ENCODE measurements around the gene ROR2.

The ROR2 gene

DNA sequence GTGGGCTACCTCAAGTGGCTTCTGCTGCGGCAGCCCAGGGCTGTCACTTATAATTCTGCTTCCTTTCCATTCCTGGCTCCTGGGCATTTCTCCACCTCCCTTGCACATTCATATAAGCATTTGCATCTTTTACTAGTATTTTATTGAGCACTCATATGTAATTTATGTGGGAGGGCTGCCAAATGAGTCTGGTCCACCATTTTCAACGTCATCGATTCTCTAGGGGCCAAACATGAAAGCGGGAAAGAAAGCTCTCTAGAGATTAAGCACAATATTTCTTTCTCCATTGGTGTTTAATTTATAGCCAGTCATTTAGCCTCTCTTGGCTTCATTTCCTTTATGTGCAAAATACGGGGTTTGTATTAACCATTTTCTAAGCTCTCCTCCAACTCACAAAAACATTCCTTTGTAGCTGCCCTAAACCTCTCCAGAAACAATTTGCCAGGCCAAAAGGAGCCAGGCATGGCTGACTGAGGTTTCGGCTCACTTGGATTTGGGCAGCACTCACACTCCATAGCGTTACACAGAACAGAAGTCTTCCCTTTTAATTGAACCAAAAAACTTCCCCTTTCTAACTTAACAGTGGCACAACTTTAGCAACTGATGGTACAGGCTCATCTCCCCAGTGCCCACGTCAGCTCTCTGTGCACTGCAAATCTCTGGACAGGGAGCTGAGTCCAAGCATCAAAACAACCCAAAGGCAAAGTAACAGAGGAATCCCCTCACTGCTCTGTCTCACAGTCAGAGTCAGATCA lies 183.5 kb downstream of the ROR2 start:
- DNase-seq: no peak

- DNase-seq: no peak
Observed at GRCh38 chr9:91765296-91765695, 184.7 kb downstream of the ROR2 start.

DNA sequence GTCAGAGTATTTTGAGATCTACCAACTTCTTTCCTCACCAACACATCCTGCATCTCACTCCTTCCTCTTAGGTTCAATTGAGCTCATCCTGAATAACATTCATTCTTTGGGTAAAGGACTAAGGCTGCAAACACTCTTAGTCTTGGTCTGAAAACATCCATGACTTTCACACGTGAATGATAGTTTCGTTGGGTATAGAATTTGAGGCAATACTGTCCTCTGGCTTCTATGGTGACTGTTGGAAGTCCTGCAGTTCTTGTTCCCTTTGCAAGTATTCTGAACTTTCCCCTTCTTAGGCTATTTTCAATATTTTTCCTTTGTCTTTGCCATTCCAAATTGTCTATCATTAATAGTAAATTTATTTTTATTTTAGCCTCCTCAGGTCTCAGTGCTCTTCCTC lies 185.4 kb downstream of the ROR2 start:
- no peak for DNase-seq

- DNase-seq: no peak
Observed at GRCh38 chr9:91761362-91761761, 188.7 kb downstream of the ROR2 start.

DNA sequence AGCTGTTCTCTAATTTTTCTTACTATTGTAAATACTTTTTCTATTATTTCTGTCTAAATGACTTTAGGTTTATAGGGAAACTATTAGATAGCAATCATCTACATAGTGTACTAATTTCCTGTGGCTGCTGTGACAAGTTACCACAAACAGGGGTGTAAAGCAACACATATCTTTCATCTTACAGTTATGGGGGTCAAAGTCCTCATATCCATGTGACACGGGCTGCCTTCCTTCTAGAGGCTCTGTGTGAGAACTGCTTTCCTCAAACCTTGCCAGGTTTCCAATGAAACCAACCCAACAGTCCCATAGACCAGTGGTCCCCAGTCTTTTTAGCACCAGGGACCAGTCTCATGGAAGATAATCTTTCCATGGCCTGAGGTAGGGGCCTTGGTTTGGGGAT lies 189.1 kb downstream of the ROR2 start:
- no peak for DNase-seq

DNA sequence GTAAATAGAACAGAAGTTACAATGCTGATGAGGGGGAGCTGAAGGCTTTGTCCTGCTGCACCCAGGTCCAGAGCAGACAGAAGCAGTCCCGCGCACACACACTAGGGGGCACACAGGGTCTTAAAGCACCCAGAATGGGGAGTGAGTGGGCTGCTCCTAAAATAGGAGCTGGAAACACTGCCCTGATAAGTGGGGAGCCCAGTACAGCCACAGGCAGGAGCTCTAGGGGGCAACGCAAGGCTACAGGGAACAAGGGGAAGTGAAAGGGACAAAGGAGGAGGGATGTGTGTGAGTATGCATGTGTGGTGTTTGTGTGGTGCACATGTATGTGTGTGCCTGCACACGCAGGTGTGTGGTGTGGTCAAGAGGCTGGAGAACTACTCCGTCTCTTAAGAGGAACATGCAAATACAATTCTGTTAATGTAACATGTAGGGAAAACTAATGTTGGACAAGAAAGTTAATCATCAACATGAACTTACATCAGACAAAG lies 191.5 kb downstream of the ROR2 start:
- no peak for DNase-seq

DNA sequence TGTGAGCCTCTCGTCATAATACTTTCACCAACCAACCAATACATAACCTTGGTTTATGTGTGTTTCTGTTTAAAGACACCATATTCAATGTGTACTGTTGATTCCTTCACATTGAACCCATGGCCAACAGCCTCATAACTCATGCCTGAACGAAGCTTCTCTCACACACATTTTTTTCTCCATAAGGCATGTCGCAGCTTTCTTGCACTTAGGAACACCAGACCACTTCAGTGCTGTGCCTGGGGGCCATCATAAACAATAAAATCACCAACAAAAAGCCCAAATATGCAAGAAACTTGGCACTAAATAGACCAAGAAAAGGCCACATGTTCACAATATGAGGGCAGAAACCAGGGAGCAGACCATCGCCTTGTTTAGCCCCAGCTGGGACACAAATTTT lies 192.2 kb downstream of the ROR2 start:
- no peak for DNase-seq

DNA sequence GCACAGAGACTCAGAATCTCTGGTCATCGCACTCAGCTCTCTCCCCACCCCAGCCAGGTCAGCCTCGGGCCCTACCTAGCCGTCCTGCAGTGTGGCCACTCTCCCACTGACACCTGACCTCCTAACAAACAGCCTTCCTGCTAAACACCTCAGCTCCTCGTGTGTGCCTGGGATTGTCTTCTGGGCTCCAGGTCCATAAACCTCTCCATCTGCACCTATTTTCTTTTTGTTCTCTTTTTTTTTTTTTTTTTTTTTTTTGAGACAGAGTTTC lies 193.6 kb downstream of the ROR2 start:
- no peak for DNase-seq

DNA sequence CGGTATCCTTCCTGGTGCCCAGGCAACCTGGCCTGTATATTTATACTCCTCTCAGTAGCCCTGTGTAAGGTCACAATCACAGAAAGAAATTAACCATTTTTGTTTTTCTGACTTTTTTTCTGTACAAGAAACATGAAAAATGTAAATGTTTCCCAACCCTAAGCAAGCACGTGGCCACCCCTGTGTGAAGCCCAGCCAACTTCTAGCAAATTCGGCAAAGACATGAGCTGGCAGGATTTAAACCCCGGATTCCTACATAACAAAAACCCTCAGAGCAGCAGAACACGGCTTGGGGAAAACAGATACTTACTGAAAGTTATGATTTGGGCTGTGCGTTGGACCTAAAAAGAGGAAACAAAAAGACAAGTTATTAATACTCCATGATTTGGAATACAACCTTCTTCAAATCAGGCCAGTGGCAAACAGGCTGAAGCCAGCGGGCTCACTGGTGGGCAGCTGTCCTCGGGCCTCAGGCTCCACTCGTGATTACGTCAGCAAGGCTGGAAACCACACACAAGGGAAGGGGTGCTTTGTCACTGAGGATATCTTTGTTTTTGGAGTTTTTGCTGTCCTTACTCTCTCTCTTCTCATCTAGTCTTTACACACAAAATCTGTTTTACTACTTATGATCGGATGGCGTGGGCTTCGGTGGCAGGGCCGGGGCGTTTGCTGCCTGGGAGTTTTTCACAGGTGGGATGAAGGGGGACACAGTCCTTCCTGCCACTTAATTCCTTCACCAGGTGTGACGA lies 194.1 kb downstream of the ROR2 start:
- no peak for DNase-seq

DNA sequence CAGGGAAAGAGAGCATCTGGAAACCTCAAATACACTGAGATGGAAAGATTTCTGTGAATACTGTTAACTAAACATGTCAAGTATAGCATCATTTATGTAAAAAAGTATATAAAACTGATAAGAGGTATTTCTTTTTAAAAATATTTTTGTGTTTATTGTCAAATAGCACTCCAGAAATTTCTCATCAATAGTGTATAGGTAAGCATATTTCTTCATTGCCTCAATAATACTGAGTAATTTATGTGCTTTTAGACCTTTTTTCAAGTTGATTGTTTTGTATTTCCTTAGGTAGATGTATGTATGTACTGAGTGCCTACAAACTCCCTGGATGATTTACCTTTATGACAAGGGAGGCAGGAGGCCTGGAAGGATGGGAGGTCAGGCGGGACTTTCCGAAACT lies 196.3 kb downstream of the ROR2 start:
- DNase-seq: no peak

GRCh38 chr9:91751922-91752321 lies 198.1 kb downstream of the ROR2 start:
- no peak for DNase-seq

DNA sequence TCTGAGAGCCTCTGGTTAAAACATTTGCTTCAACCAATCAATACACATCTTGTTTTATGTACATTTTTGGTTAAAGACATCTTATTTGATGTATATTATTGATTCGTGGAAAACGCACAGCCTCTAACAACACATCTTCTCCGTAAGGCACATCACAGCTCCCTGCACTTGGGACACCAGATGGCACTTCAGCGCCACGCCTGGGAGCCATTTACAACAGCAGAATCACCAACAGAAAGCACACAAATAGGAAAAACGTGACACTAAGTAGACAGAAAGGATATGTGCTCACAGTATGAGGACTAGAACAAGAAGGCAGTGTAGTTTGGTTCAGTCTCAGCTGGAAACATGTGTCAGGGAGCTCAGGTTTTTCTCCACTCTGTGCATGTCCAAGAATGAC lies 199.7 kb downstream of the ROR2 start:
- no peak for DNase-seq

- DNase-seq: no peak
Observed at GRCh38 chr9:91746904-91747303, 203.1 kb downstream of the ROR2 start.

DNA sequence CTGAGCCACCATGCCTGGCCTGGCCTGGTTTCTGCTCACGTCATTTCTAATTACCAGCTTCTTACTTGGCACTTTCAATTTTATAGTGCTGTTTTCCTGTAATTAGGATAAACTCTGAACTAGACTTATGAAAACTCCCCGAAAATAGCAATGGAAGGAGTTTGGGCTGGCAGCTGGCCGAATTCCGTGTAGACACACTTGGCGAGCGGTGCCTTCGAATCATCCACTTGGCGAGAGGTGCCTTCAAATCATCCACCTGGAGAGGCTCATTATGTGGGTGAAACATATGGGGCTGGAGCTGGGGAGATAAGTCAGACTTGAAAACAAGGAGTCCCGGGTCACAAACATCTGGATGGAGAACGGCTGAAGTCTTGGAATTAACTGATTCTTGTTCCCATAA lies 203.7 kb downstream of the ROR2 start:
- no peak for DNase-seq

GRCh38 chr9:91744114-91744513 lies 205.9 kb downstream of the ROR2 start:
- no peak for DNase-seq

DNA sequence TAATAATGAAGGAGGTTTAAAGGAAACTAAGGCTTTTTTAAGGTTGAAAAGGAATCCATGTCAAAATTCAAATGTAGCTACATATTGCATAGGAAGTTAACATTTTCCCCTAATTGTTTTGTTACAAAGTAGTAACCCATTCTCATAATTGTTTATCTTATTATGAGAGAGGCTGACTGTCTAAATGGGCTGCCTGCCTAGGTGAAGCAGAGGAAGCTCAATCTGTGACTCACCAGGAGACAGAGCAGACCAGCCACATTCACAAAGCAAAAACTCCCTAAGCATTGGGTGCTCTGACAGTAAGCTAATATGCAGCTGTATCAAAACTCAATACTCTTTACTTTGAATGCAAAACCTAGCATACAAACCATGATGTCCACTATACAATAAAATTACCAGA lies 208.5 kb downstream of the ROR2 start:
- DNase-seq: peak; percentile 39

DNA sequence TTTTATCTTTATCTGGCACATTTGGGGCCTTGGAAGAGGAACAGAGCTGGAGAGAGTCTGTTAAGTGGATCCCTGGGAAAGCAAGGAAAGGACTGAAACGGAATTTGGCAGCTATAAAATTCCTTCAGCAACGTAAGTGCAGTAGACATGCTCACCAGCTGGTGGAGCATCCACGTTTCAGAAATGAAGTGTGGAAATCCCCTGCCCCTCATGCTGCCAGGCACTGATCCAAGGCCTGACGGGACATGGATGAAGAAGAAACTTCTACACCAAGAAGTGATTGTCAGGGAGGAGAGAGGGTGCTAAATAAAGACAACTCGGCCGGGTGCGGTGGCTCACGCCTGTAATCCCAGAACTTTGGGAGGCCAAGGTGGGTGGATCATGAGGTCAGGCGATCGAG lies 209.3 kb downstream of the ROR2 start:
- DNase-seq: peak; percentile 16

GRCh38 chr9:91736898-91737601 lies 213.0 kb downstream of the ROR2 start:
- no peak for DNase-seq

- no peak for DNase-seq
Observed at GRCh38 chr9:91736311-91736710, 213.7 kb downstream of the ROR2 start.

DNA sequence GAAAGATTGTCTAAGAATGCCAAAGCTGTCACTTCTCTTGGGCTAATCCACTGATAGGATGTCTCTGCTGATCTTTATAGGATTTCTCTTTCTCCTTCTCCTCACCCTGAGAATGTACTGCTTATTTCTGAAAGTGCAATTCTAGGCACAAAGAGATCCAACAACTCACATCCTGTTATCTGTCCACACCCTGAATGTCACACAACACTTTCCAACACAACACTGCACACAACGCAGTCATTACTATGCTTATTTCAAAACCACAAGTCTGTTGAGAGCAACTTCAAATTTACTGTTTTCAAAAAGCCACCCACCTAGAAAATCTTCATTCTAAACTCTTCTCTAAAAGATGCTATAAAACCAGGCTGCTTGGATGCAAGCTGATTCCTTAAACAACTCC lies 215.0 kb downstream of the ROR2 start:
- no peak for DNase-seq

DNA sequence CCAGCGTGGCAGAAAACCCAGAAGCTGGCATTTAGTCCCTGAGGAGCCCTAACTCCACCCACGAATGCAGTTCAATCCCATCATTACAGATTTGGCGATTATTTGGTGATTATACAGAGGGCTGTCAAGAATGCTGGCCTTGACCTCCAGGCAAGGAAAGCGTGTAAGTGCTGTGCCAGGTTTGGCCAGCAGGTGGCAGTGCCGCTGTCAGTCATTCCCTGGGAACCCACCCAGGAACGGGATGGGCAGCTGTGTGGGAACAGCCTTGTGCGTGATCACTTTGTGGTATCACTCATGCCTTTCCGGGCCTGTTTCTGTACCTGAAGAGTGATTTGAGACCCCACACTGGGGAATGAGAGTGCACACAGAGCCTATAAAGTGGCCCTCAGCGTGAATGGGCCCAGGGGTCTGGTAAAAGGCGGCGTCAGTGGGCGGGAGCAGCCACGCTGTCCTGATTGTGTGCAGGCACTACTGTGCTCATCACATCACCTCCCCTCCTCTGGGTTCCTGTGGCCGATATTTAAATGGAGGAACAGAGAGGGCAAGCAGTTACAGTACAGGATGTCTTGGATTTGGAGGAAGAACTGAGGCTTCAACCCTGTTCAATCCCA lies 215.6 kb downstream of the ROR2 start:
- no peak for DNase-seq

GRCh38 chr9:91733006-91733624 lies 216.9 kb downstream of the ROR2 start:
- no peak for DNase-seq

All from kidney glomerular epithelial cell (primary cell).